Measurements from ENCODE around the gene FBXL13. TPM values are rescaled to one million over a fixed set of nuclear protein-coding genes. Genes with fewer than 3 reads are reported as not detected.

FBXL13 gene
- total and polyA plus RNA-seq, 2 experiments from 2014 or later, result 0.24 to 0.43 TPM

DNA sequence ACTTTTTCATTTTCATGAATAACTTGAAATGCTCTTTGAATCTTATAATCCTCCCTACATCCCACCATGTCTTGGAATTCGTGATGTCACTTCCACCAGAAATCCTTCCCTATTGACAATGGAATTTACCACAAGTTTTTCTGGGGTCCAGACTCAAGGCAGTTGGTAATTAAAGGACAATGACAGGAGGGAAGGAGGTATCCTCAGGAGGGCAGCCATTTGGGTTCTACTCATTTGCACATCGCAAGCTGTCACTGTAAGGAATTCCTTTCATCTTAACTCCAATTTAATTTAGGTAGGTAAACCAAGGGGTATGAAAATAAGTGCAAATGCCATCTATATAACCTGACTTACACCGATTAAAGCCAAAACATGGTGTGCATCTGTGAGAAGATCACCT lies 139.9 kb downstream of the FBXL13 start:
- no peaks in the 10 kb centered on the region for H3K36me3 ChIP-seq (ENCODE audit: low read depth)
- peak overlapping the region; percentile 71; the same call in 1 of the 2 replicates for H3K9ac ChIP-seq
- H3K4me2 ChIP-seq (ENCODE audit: unreplicated experiment), result peak overlapping the region; percentile 79
- TF ChIP-seq EZH2phosphoT487 (IDR thresholded peaks at IDR 0.05; ENCODE audit: insufficient read depth, low read depth), result no peak
- no peak for TF ChIP-seq EZH2 (IDR thresholded peaks at IDR 0.05; ENCODE audit: insufficient read depth, poor library complexity, severe bottlenecking)
- H3K4me3 ChIP-seq, result peak overlapping the region; percentile 31; the same call in 1 of the 2 replicates
- no peaks in the 10 kb centered on the region for H4K20me1 ChIP-seq (ENCODE audit: insufficient read depth)
- peak overlapping the region; percentile 92 for H2AFZ ChIP-seq
- no peak for DNase-seq
- no peaks in the 10 kb centered on the region for H3K79me2 ChIP-seq (ENCODE audit: insufficient read depth)
- peak overlapping the region; percentile 86 for H3K27ac ChIP-seq
- H3K9me3 ChIP-seq (ENCODE audit: low read depth), result no peaks in the 10 kb centered on the region
- in situ Hi-C loops (cut with MboI), result no loop called here
- peaks cover 19% of the 10 kb centered on the region for H3F3A ChIP-seq (ENCODE audit: insufficient read depth)
- peaks cover 17% of the 10 kb centered on the region for H3K4me1 ChIP-seq (ENCODE audit: insufficient read depth)
- H3K9me2 ChIP-seq (ENCODE audit: insufficient read depth), result no peaks in the 10 kb centered on the region
- 18 to 19% methylated on average over 3 of the region's 3 CpGs for WGBS, 2 experiments (ENCODE audit: low coverage in 1 of 2, low lambda C conversion rate in 2 of 2, missing lambda C conversion rate in 2 of 2)
- no peaks in the 10 kb centered on the region for H3K27me3 ChIP-seq (replicated peaks; ENCODE audit: insufficient read depth)

GRCh38 chr7:102934239-102934638 lies 140.4 kb downstream of the FBXL13 start:
- Histone ChIP-seq H4K20me1 (ENCODE audit: insufficient read depth) (no peaks in the 10 kb centered on the region), H3K79me2 (ENCODE audit: insufficient read depth) (no peaks in the 10 kb centered on the region), H3K27me3 (replicated peaks; ENCODE audit: insufficient read depth) (no peaks in the 10 kb centered on the region), H3K4me3 (peak overlapping the region; percentile 31), H3K27ac (peak overlapping the region; percentile 86), H3K4me1 (ENCODE audit: insufficient read depth) (peaks cover 17% of the 10 kb centered on the region), H3K9me2 (ENCODE audit: insufficient read depth) (no peaks in the 10 kb centered on the region), H3F3A (ENCODE audit: insufficient read depth) (peaks cover 19% of the 10 kb centered on the region), H3K9me3 (ENCODE audit: low read depth) (no peaks in the 10 kb centered on the region), H3K9ac (peak overlapping the region; percentile 71), H3K4me2 (ENCODE audit: unreplicated experiment) (peak overlapping the region; percentile 79), H3K36me3 (ENCODE audit: low read depth) (no peaks in the 10 kb centered on the region), H2AFZ (peak overlapping the region; percentile 92)
- DNase-seq, result peak; percentile 29
- in situ Hi-C loops (cut with MboI), result no loop called here
- 8% methylated on average over 8 of the region's 8 CpGs for WGBS, 2 experiments (ENCODE audit: low coverage in 1 of 2, low lambda C conversion rate in 2 of 2, missing lambda C conversion rate in 2 of 2)
- no peak for TF ChIP-seq EZH2 (IDR thresholded peaks at IDR 0.05; ENCODE audit: insufficient read depth, poor library complexity, severe bottlenecking)
- TF ChIP-seq EZH2phosphoT487 (IDR thresholded peaks at IDR 0.05; ENCODE audit: insufficient read depth, low read depth), result no peak

GRCh38 chr7:102933763-102934162 lies 140.8 kb downstream of the FBXL13 start:
- no peaks in the 10 kb centered on the region for H3K27me3 ChIP-seq (replicated peaks; ENCODE audit: insufficient read depth)
- 0% methylated on average over 15 of the region's 15 CpGs for WGBS, 2 experiments (ENCODE audit: low coverage in 1 of 2, low lambda C conversion rate in 2 of 2, missing lambda C conversion rate in 2 of 2)
- no peaks in the 10 kb centered on the region for H3K9me2 ChIP-seq (ENCODE audit: insufficient read depth)
- H3K79me2 ChIP-seq (ENCODE audit: insufficient read depth), result no peaks in the 10 kb centered on the region
- H3K9ac ChIP-seq, result peak overlapping the region; percentile 71
- peak overlapping the region; percentile 92 for H2AFZ ChIP-seq
- no peaks in the 10 kb centered on the region for H4K20me1 ChIP-seq (ENCODE audit: insufficient read depth)
- no peaks in the 10 kb centered on the region for H3K36me3 ChIP-seq (ENCODE audit: low read depth)
- peak overlapping the region; percentile 86 for H3K27ac ChIP-seq
- H3K9me3 ChIP-seq (ENCODE audit: low read depth), result no peaks in the 10 kb centered on the region
- peak overlapping the region; percentile 79 for H3K4me2 ChIP-seq (ENCODE audit: unreplicated experiment)
- H3K4me1 ChIP-seq (ENCODE audit: insufficient read depth), result peaks cover 17% of the 10 kb centered on the region
- H3K4me3 ChIP-seq, result peak overlapping the region; percentile 31
- DNase-seq, result peak; percentile 98
- peaks cover 19% of the 10 kb centered on the region for H3F3A ChIP-seq (ENCODE audit: insufficient read depth)
- TF ChIP-seq EZH2 (IDR thresholded peaks at IDR 0.05; ENCODE audit: insufficient read depth, poor library complexity, severe bottlenecking) (no peak), EZH2phosphoT487 (IDR thresholded peaks at IDR 0.05; ENCODE audit: insufficient read depth, low read depth) (no peak)
- in situ Hi-C loops (cut with MboI), result no loop called here

GRCh38 chr7:102931757-102932156 lies 142.8 kb downstream of the FBXL13 start:
- DNase-seq, result no peak
- no peaks in the 10 kb centered on the region for H3K27me3 ChIP-seq (replicated peaks; ENCODE audit: insufficient read depth)
- peaks cover 25% of the 10 kb centered on the region for H3K4me1 ChIP-seq (ENCODE audit: insufficient read depth)
- H3K4me3 ChIP-seq, result no peak overlapping the region
- no peak overlapping the region for H3K4me2 ChIP-seq (ENCODE audit: unreplicated experiment)
- H3F3A ChIP-seq (ENCODE audit: insufficient read depth), result peaks cover 19% of the 10 kb centered on the region
- 90 to 96% methylated on average over 1 of the region's 1 CpG for WGBS, 2 experiments (ENCODE audit: low coverage in 1 of 2, low lambda C conversion rate in 2 of 2, missing lambda C conversion rate in 2 of 2)
- H3K9me2 ChIP-seq (ENCODE audit: insufficient read depth), result no peaks in the 10 kb centered on the region
- in situ Hi-C loops (cut with MboI), result no loop called here
- no peaks in the 10 kb centered on the region for H3K36me3 ChIP-seq (ENCODE audit: low read depth)
- no peak for TF ChIP-seq EZH2phosphoT487 (IDR thresholded peaks at IDR 0.05; ENCODE audit: insufficient read depth, low read depth)
- no peak for TF ChIP-seq EZH2 (IDR thresholded peaks at IDR 0.05; ENCODE audit: insufficient read depth, poor library complexity, severe bottlenecking)
- H3K9me3 ChIP-seq (ENCODE audit: low read depth), result no peaks in the 10 kb centered on the region
- H3K27ac ChIP-seq, result no peak overlapping the region
- H4K20me1 ChIP-seq (ENCODE audit: insufficient read depth), result no peaks in the 10 kb centered on the region
- no peaks in the 10 kb centered on the region for H3K79me2 ChIP-seq (ENCODE audit: insufficient read depth)
- H3K9ac ChIP-seq, result no peak overlapping the region
- no peak overlapping the region for H2AFZ ChIP-seq

All from GM23248 (cell line).